T1000 (cell line): ENCODE data around the gene DNAH6.

Experiments
- DNase-seq: peaks from one replicate; lab custom pipeline; 2025; ENCODE audit warnings: mixed read lengths; lab: John Stamatoyannopoulos, UW

DNAH6 gene

GRCh38 chr2:84631985-84632384 is 115.7 kb downstream of the DNAH6 start:
- DNase-seq: no peak

GRCh38 chr2:84636080-84636971 is 120.0 kb downstream of the DNAH6 start:
- DNase-seq: no peak

GRCh38 chr2:84639751-84640150 is 123.5 kb downstream of the DNAH6 start:
- DNase-seq: no peak

- no peak for DNase-seq
These were observed 124.1 kb downstream of the DNAH6 start for GRCh38 chr2:84640411-84640810.

GRCh38 chr2:84641021-84641420 is 124.7 kb downstream of the DNAH6 start:
- no peak for DNase-seq

GRCh38 chr2:84643991-84644390 is 127.7 kb downstream of the DNAH6 start:
- no peak for DNase-seq

GRCh38 chr2:84646514-84646913 is 130.2 kb downstream of the DNAH6 start:
- DNase-seq: no peak

GRCh38 chr2:84647267-84647666 is 131.0 kb downstream of the DNAH6 start:
- no peak for DNase-seq

GRCh38 chr2:84649058-84649457 is 132.8 kb downstream of the DNAH6 start:
- DNase-seq: no peak

GRCh38 chr2:84649487-84650142 is 133.3 kb downstream of the DNAH6 start:
- DNase-seq: no peak

GRCh38 chr2:84652431-84652830 is 136.1 kb downstream of the DNAH6 start:
- no peak for DNase-seq

GRCh38 chr2:84653302-84653701 is 137.0 kb downstream of the DNAH6 start:
- DNase-seq: no peak

GRCh38 chr2:84654414-84654813 is 138.1 kb downstream of the DNAH6 start:
- no peak for DNase-seq

- DNase-seq: no peak
These were observed 152.8 kb downstream of the DNAH6 start for GRCh38 chr2:84669122-84669521.

- no peak for DNase-seq
These were observed 157.8 kb downstream of the DNAH6 start for GRCh38 chr2:84674099-84674498.

- no peak for DNase-seq
These were observed 158.3 kb downstream of the DNAH6 start for GRCh38 chr2:84674586-84674985.

GRCh38 chr2:84676295-84676694 is 160.0 kb downstream of the DNAH6 start:
- peak; percentile 19 for DNase-seq

GRCh38 chr2:84678214-84678613 is 161.9 kb downstream of the DNAH6 start:
- DNase-seq: no peak

GRCh38 chr2:84686783-84687476 is 170.6 kb downstream of the DNAH6 start:
- DNase-seq: no peak

GRCh38 chr2:84687498-84688149 is 171.3 kb downstream of the DNAH6 start:
- DNase-seq: no peak

GRCh38 chr2:84690225-84690624 is 173.9 kb downstream of the DNAH6 start:
- DNase-seq: no peak

- no peak for DNase-seq
These were observed 177.9 kb downstream of the DNAH6 start for GRCh38 chr2:84694088-84694622.
